Upper lobe of left lung (tissue), 6 donors: ENCODE data around the gene FADS6. TPM values are rescaled to one million over a fixed set of nuclear protein-coding genes. Genes with fewer than 3 reads are reported as not detected.
A peak's percentile ranks its signal among the peaks of the same experiment; 100 is the strongest.

Experiments
- ATAC-seq, 2 donors: fragments of 200-7000 bp; cut with Tn5 transposase; one replicate each; pipeline ENCODE4 v1.9.1; 2022; ENCODE audit warnings: mild to moderate bottlenecking in 2 of 2, moderate library complexity in 2 of 2; ENCODE audit not compliant: low FRiP score in 2 of 2
- DNase-seq, 2 donors: peaks; one replicate each; pipeline ENCODE4 v3.0.0-alpha.2; 2019 to 2020
- H3K27ac ChIP-seq, 4 donors: fragments of 200-600 bp; sonication (generic); one replicate each; pipeline ENCODE4 v1.5.1; 2016 to 2019
- H3K27me3 ChIP-seq, 4 donors: fragments of 200-600 bp; sonication (generic); one replicate each; pipeline ENCODE4 v1.5.1; 2017 to 2019
- H3K36me3 ChIP-seq, 4 donors: fragments of 200-600 bp; sonication (generic); one replicate each; pipeline ENCODE4 v1.5.1; 2016 to 2019
- H3K4me1 ChIP-seq, 4 donors: fragments of 200-600 bp; sonication (generic); one replicate each; pipeline ENCODE4 v1.5.1; 2018 to 2019
- H3K4me3 ChIP-seq, 4 donors: fragments of 200-600 bp; sonication (generic); one replicate each; pipeline ENCODE4 v1.5.1; 2017 to 2019; ENCODE audit warnings: mild to moderate bottlenecking in 2 of 4, moderate library complexity in 1 of 4
- H3K9me3 ChIP-seq, 4 donors: fragments of 200-600 bp; sonication (generic); one replicate each; pipeline ENCODE4 v1.5.1; 2018 to 2019
- CTCF ChIP-seq, 6 experiments: fragments of 450-650 bp in 4 of 6; fragments of 200-600 bp in 2 of 6; sonication (generic) in 2 of 6; IDR thresholded peaks; one replicate each; pipeline ENCODE4 v1.5.1; 2016 to 2019; ENCODE audit warnings: antibody characterized with exemption in 6 of 6
- EP300 ChIP-seq, 4 donors: sonication (generic); formaldehyde crosslinking; IDR thresholded peaks; one replicate each; pipeline ENCODE4 v1.5.1; 2017; ENCODE audit warnings: antibody characterized with exemption in 4 of 4, control low read depth in 2 of 4
- POLR2A ChIP-seq, 4 donors: fragments of 450-650 bp; IDR thresholded peaks; one replicate each; pipeline ENCODE4 v1.5.1; 2016 to 2017; ENCODE audit warnings: antibody characterized with exemption in 4 of 4, mild to moderate bottlenecking in 2 of 4
- POLR2AphosphoS5 ChIP-seq, 2 donors: sonication (generic); formaldehyde crosslinking; IDR thresholded peaks; one replicate each; pipeline ENCODE4 v1.5.1; 2017; ENCODE audit warnings: antibody characterized with exemption in 2 of 2
- WGBS, 2 donors: methylation state at CpG; one replicate each; pipeline ENCODE4 v1.1.5; 2017 to 2018; 5-methylcytosine and 5-hydroxymethylcytosine counted together
- total RNA-seq, 6 donors: library from RNA; depleted of rRNA in 4 of 6; stranded (reverse); fragments of >200 nt in 4 of 6; gene quantifications; one replicate each; pipeline versions ENCODE4 v1.1.0 to v1.2.1, GENCODE V29; 2016 to 2021
- donor health status: DM: no; HTN: no; CAD: no; lungs with moderate emphysema.
- donor health status: DM: no; HTN: yes; CAD: no; lungs with severe emphysema.

FADS6 gene
- total RNA-seq, 6 donors from 2014 or later: not detected

GRCh38 chr17:74851612-74852236 lies 41.7 kb downstream of the FADS6 start:
- DNase-seq: peak in 1 of 2 donors; percentile 81
- H3K4me1 ChIP-seq: peaks cover 3 to 14% (median 11%) of the 10 kb centered on the region in 4 donors
- H3K9me3 ChIP-seq: no peaks in the 10 kb centered on the region
- no peak overlapping the region for H3K27ac ChIP-seq
- H3K27me3 ChIP-seq: peaks cover 0 to 24% (median 11%) of the 10 kb centered on the region in 4 donors
- H3K36me3 ChIP-seq: no peaks in the 10 kb centered on the region
- TF ChIP-seq POLR2A (IDR thresholded peaks at IDR 0.05): no peak
- TF ChIP-seq POLR2AphosphoS5 (IDR thresholded peaks at IDR 0.05): no peak
- no peak for TF ChIP-seq CTCF (IDR thresholded peaks at IDR 0.05)
- no peak for TF ChIP-seq EP300 (IDR thresholded peaks at IDR 0.05)
- no peak overlapping the region for H3K4me3 ChIP-seq
- no peak for ATAC-seq
- WGBS, 2 donors: 68% methylated on average over 26 of the region's 29 CpGs; no CpG with 5 or more reads in 1 of the 2 donors

- DNase-seq (no peak), ATAC-seq (no peak)
- 48 to 58% methylated on average over 2 to 3 of the region's 3 CpGs for WGBS, 2 donors
- Histone ChIP-seq H3K27me3 (peaks cover 0 to 24% (median 11%) of the 10 kb centered on the region in 4 donors), H3K4me3 (no peak overlapping the region), H3K36me3 (no peaks in the 10 kb centered on the region), H3K9me3 (no peaks in the 10 kb centered on the region), H3K27ac (no peak overlapping the region), H3K4me1 (peaks cover 3 to 14% (median 11%) of the 10 kb centered on the region in 4 donors)
- TF ChIP-seq POLR2AphosphoS5 (IDR thresholded peaks at IDR 0.05) (no peak), POLR2A (IDR thresholded peaks at IDR 0.05) (no peak), EP300 (IDR thresholded peaks at IDR 0.05) (no peak), CTCF (IDR thresholded peaks at IDR 0.05) (no peak)
Observed at GRCh38 chr17:74850914-74851313, 42.5 kb downstream of the FADS6 start.

- WGBS, 2 donors: 85% methylated on average over 4 to 17 of the region's 17 CpGs
- H3K27ac ChIP-seq: no peak overlapping the region
- ATAC-seq: no peak
- DNase-seq: no peak
- H3K36me3 ChIP-seq: no peaks in the 10 kb centered on the region
- TF ChIP-seq POLR2A (IDR thresholded peaks at IDR 0.05) (no peak), EP300 (IDR thresholded peaks at IDR 0.05) (no peak), POLR2AphosphoS5 (IDR thresholded peaks at IDR 0.05) (no peak)
- no peak overlapping the region for H3K4me3 ChIP-seq
- H3K4me1 ChIP-seq: peaks cover 3 to 14% (median 11%) of the 10 kb centered on the region in 4 donors
- H3K9me3 ChIP-seq: no peaks in the 10 kb centered on the region
- peaks cover 0 to 24% (median 11%) of the 10 kb centered on the region in 4 donors for H3K27me3 ChIP-seq
Observed at GRCh38 chr17:74850310-74850709, 43.1 kb downstream of the FADS6 start.

GRCh38 chr17:74848656-74849399 lies 44.6 kb downstream of the FADS6 start:
- no peaks in the 10 kb centered on the region for H3K9me3 ChIP-seq
- peaks cover 3 to 14% (median 11%) of the 10 kb centered on the region in 4 donors for H3K4me1 ChIP-seq
- no peaks in the 10 kb centered on the region for H3K36me3 ChIP-seq
- no peak for TF ChIP-seq CTCF (IDR thresholded peaks at IDR 0.05)
- TF ChIP-seq EP300 (IDR thresholded peaks at IDR 0.05): no peak
- TF ChIP-seq POLR2AphosphoS5 (IDR thresholded peaks at IDR 0.05): no peak
- no peak for TF ChIP-seq POLR2A (IDR thresholded peaks at IDR 0.05)
- H3K4me3 ChIP-seq: no peak overlapping the region
- H3K27me3 ChIP-seq: peaks cover 0 to 24% (median 10%) of the 10 kb centered on the region in 4 donors
- 67 to 69% methylated on average over 9 of the region's 9 CpGs for WGBS, 2 donors
- DNase-seq: no peak
- no peak overlapping the region for H3K27ac ChIP-seq
- ATAC-seq: no peak

GRCh38 chr17:74846621-74847020 lies 46.8 kb downstream of the FADS6 start:
- DNase-seq (peak in 1 of 2 donors; percentile 58), ATAC-seq (no peak)
- Histone ChIP-seq H3K27ac (no peak overlapping the region), H3K36me3 (no peaks in the 10 kb centered on the region), H3K4me3 (no peak overlapping the region), H3K4me1 (peaks cover 10 to 18% (median 13%) of the 10 kb centered on the region in 4 donors), H3K27me3 (peaks cover 0 to 8% (median 0%) of the 10 kb centered on the region in 4 donors), H3K9me3 (no peaks in the 10 kb centered on the region)
- 86 to 96% methylated on average over 3 to 13 of the region's 16 CpGs for WGBS, 2 donors
- no peak for TF ChIP-seq EP300 (IDR thresholded peaks at IDR 0.05)
- TF ChIP-seq POLR2AphosphoS5 (IDR thresholded peaks at IDR 0.05): no peak
- TF ChIP-seq POLR2A (IDR thresholded peaks at IDR 0.05): no peak
- TF ChIP-seq CTCF (IDR thresholded peaks at IDR 0.05): no peak
